ENCODE measurements around the gene TNFRSF1A. TPM values are rescaled to one million over a fixed set of nuclear protein-coding genes. Genes with fewer than 3 reads are reported as not detected.

The TNFRSF1A gene
- total and polyA plus RNA-seq, 9 of the 15 experiments (the other 6 are each of a cell fraction or from before 2014, with no cell fraction given) = 0.76 to 43.5 (median 30.0) TPM

DNA sequence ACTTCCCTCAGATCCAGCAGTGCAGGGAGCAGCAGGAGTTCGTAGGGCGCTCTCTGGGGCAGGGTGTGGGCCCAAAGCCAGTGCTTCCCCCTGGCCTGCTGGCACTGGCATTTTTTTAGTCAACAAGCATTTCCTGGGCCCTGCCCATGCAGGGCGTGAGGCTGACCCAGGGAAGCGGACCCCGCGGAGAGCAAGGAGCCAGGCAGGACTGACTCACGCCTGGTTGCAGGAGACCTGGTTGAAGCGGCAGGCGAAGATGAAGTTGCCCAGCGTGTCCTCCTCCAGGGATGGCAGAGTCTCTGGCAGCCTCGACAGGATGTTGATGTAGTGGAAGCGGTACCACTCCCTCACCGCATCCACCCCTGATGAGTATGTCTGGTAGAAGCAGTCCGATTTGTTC is 20.0 kb upstream of the TNFRSF1A start:
- Histone ChIP-seq H4K20me1 (replicated peaks; ENCODE audit: control insufficient read depth, insufficient read depth, low read length) (no peaks in the 10 kb centered on the region), H3K27me3 (ENCODE audit: control insufficient read depth in 2 of 2, insufficient read depth in 2 of 2, low read length in 2 of 2) (no peaks in the 10 kb centered on the region), H3K9me3 (replicated peaks; ENCODE audit: control insufficient read depth, insufficient read depth, low read depth, low read length) (no peaks in the 10 kb centered on the region), H3K4me1 (replicated peaks in 1 of 2; ENCODE audit: control insufficient read depth in 2 of 2, insufficient read depth in 2 of 2, low read length in 2 of 2) (peaks cover 0 to 14% of the 10 kb centered on the region in 2 experiments; a peak in 3 of 5 replicates), H3K4me2 (ENCODE audit: insufficient read depth, low read length) (no peak overlapping the region), H3K4me3 (no peak overlapping the region), H2AFZ (ENCODE audit: low read depth, low read length) (no peak overlapping the region), H3K79me2 (ENCODE audit: control insufficient read depth, insufficient read depth, low read length) (no peaks in the 10 kb centered on the region), H3K27ac (ENCODE audit: extremely low read depth, low read depth, low read length) (no peak overlapping the region), H3K9me1 (ENCODE audit: control insufficient read depth, insufficient read depth, low read length) (no peaks in the 10 kb centered on the region), H3K9ac (ENCODE audit: insufficient read depth in 1 of 2, low read depth in 2 of 2, low read length in 2 of 2) (peak overlapping the region in 1 of 2 experiments; percentile 17; a peak in 1 of 4 replicates), H3K36me3 (ENCODE audit: control insufficient read depth, insufficient read depth, low read length) (no peaks in the 10 kb centered on the region)
- no peak for TF ChIP-seq RFX7 (CRISPR knock-in tag; IDR thresholded peaks at IDR 0.05)
- TF ChIP-seq ZNF23 (CRISPR knock-in tag; IDR thresholded peaks at IDR 0.05) = no peak
- no peak for TF ChIP-seq NRF1 (conservative IDR thresholded peaks at IDR 0.05 in 1 of 2, IDR thresholded peaks at IDR 0.05 in 1 of 2)
- no peak for TF ChIP-seq ZNF212 (CRISPR knock-in tag; IDR thresholded peaks at IDR 0.05)
- intact Hi-C loops (cut with micrococcal nuclease) (no loop called here), in situ Hi-C loops (cut with MboI) (no loop called here)
- ChIA-PET POLR2A (interaction anchor here (1.0 kb wide), 1 partner anchor 22 kb away, joined by 6 read pairs; the partner anchor contains the start of gene LTBR), CTCF (ENCODE audit: low intra/inter-chr PET ratio) (no interaction called here)
- DNase-seq (ENCODE audit: extremely low read depth in 1 of 4, low spot score in 3 of 4) = no peak
- FAIRE-seq = no peak
- ATAC-seq = no peak
- no TSS peak for BruUV-seq (replicated peaks)
- WGBS (ENCODE audit: insufficient coverage, low coverage, missing lambda C conversion rate) = 78% methylated on average over 5 of the region's 14 CpGs

- POLR2A ChIA-PET = interaction anchor here (1.1 kb wide), 1 partner anchor 31 kb away, joined by 4 read pairs; no protein-coding TSS in a partner anchor
- no peaks in the 10 kb centered on the region for H4K20me1 ChIP-seq (replicated peaks; ENCODE audit: control insufficient read depth, insufficient read depth, low read length)
- H3K4me2 ChIP-seq (ENCODE audit: insufficient read depth, low read length) = no peak overlapping the region
- no peak overlapping the region for H3K4me3 ChIP-seq
- no peak overlapping the region for H3K27ac ChIP-seq (ENCODE audit: extremely low read depth, low read depth, low read length)
- intact Hi-C loops (cut with micrococcal nuclease) (no loop called here), in situ Hi-C loops (cut with MboI) (no loop called here)
- 36% methylated on average over 9 of the region's 11 CpGs for WGBS (ENCODE audit: insufficient coverage, low coverage, missing lambda C conversion rate)
- peaks cover 0 to 4% of the 10 kb centered on the region in 2 experiments; a peak in 1 of 5 replicates for H3K27me3 ChIP-seq (ENCODE audit: control insufficient read depth in 2 of 2, insufficient read depth in 2 of 2, low read length in 2 of 2)
- no peak overlapping the region for H2AFZ ChIP-seq (ENCODE audit: low read depth, low read length)
- DNase-seq (ENCODE audit: extremely low read depth in 1 of 4, low spot score in 3 of 4) (no peak), ATAC-seq (no peak), FAIRE-seq (no peak)
- peaks cover 0 to 14% of the 10 kb centered on the region in 2 experiments; a peak in 3 of 5 replicates for H3K4me1 ChIP-seq (replicated peaks in 1 of 2; ENCODE audit: control insufficient read depth in 2 of 2, insufficient read depth in 2 of 2, low read length in 2 of 2)
- no peak overlapping the region for H3K9ac ChIP-seq (ENCODE audit: insufficient read depth in 1 of 2, low read depth in 2 of 2, low read length in 2 of 2)
- H3K79me2 ChIP-seq (ENCODE audit: control insufficient read depth, insufficient read depth, low read length) = no peaks in the 10 kb centered on the region
- CTCF ChIA-PET (ENCODE audit: low intra/inter-chr PET ratio) = no interaction called here
- no TSS peak for BruUV-seq (replicated peaks)
- H3K36me3 ChIP-seq (ENCODE audit: control insufficient read depth, insufficient read depth, low read length) = no peaks in the 10 kb centered on the region
- H3K9me3 ChIP-seq (replicated peaks; ENCODE audit: control insufficient read depth, insufficient read depth, low read depth, low read length) = no peaks in the 10 kb centered on the region
- H3K9me1 ChIP-seq (ENCODE audit: control insufficient read depth, insufficient read depth, low read length) = no peaks in the 10 kb centered on the region
- no peak for TF ChIP-seq ZNF584 (CRISPR knock-in tag; IDR thresholded peaks at IDR 0.05; ENCODE audit: low read depth)
- TF ChIP-seq DEAF1 (CRISPR knock-in tag; IDR thresholded peaks at IDR 0.05) = no peak
- TF ChIP-seq PURB (CRISPR knock-in tag; IDR thresholded peaks at IDR 0.05; ENCODE audit: low read depth) = no peak
- TF ChIP-seq, protein P1, sequence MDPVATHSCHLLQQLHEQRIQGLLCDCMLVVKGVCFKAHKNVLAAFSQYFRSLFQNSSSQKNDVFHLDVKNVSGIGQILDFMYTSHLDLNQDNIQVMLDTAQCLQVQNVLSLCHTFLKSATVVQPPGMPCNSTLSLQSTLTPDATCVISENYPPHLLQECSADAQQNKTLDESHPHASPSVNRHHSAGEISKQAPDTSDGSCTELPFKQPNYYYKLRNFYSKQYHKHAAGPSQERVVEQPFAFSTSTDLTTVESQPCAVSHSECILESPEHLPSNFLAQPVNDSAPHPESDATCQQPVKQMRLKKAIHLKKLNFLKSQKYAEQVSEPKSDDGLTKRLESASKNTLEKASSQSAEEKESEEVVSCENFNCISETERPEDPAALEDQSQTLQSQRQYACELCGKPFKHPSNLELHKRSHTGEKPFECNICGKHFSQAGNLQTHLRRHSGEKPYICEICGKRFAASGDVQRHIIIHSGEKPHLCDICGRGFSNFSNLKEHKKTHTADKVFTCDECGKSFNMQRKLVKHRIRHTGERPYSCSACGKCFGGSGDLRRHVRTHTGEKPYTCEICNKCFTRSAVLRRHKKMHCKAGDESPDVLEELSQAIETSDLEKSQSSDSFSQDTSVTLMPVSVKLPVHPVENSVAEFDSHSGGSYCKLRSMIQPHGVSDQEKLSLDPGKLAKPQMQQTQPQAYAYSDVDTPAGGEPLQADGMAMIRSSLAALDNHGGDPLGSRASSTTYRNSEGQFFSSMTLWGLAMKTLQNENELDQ (CRISPR knock-in tag; IDR thresholded peaks at IDR 0.05; ENCODE audit: borderline replicate concordance) = no peak
These were observed 19.0 kb upstream of the TNFRSF1A start for GRCh38 chr12:6360578-6361490.

Data from K562 (cell line).